K562 (cell line): ENCODE measurements around the gene RPS8. TPM values are rescaled to one million over a fixed set of nuclear protein-coding genes. Genes with fewer than 3 reads are reported as not detected.
A peak's percentile ranks its signal among the peaks of the same experiment; 100 is the strongest.

ENCODE experiments used
- ARID1B ChIP-seq: fragments of 450-650 bp; IDR thresholded peaks from 2 replicates; pipeline ENCODE4 v1.6.1; 2016; ENCODE audit warnings: antibody characterized with exemption, mild to moderate bottlenecking, inconsistent platforms
- BCOR ChIP-seq: fragments of 450-650 bp; IDR thresholded peaks from 2 replicates; pipeline ENCODE4 v1.6.1; 2016
- CEBPG ChIP-seq, 3 experiments: fragments of 200-800 bp in 1 of 3; sonication (Bioruptor generic) in 1 of 3; sonication (generic) in 1 of 3; formaldehyde crosslinking in 1 of 3; IDR thresholded peaks in 2 of 3; conservative IDR thresholded peaks in 1 of 3; 2 replicates each; pipeline versions ENCODE4 v1.6.1 to v1.8.0; 2016 to 2022; ENCODE audit warnings: missing compliant biosample characterization in 2 of 3, missing genetic modification characterization in 2 of 3, mild to moderate bottlenecking in 1 of 3, missing genetic modification reagents in 1 of 3
- CTBP1 ChIP-seq: fragments of 450-650 bp; IDR thresholded peaks from 2 replicates; pipeline ENCODE4 v1.6.1; 2016; ENCODE audit warnings: borderline replicate concordance
- DDX20 ChIP-seq: fragments of 450-650 bp; IDR thresholded peaks from 2 replicates; pipeline ENCODE4 v1.6.1; 2016; ENCODE audit warnings: missing genetic modification characterization, low read depth, mild to moderate bottlenecking, missing compliant biosample characterization, moderate library complexity
- DPF2 ChIP-seq: fragments of 450-650 bp; IDR thresholded peaks from 2 replicates; pipeline ENCODE4 v1.6.1; 2016
- GATA2 ChIP-seq: sonication (generic); formaldehyde crosslinking; IDR thresholded peaks from 2 replicates; pipeline ENCODE4 v1.4.0; 2020; ENCODE audit warnings: mild to moderate bottlenecking, missing genetic modification reagents
- GTF3C2 ChIP-seq: IDR thresholded peaks from 3 replicates; pipeline ENCODE4 v1.6.1; 2011; ENCODE audit warnings: borderline replicate concordance, mild to moderate bottlenecking, moderate library complexity; ENCODE audit not compliant: insufficient read length; ENCODE audit errors: extremely low read depth
- HBP1 ChIP-seq: fragments of 450-650 bp; formaldehyde crosslinking; IDR thresholded peaks from 2 replicates; pipeline ENCODE4 v1.4.0; 2022; ENCODE audit warnings: missing genetic modification characterization
- HDAC2 ChIP-seq: fragments of 450-650 bp; IDR thresholded peaks from 2 replicates; pipeline ENCODE4 v1.6.1; 2016; ENCODE audit warnings: mild to moderate bottlenecking
- HNRNPUL1 ChIP-seq: fragments of 200-400 bp; formaldehyde crosslinking; IDR thresholded peaks from 2 replicates; pipeline ENCODE4 v1.6.1; 2017; ENCODE audit warnings: low read length
- ID3 ChIP-seq, 2 experiments: fragments of 250-450 bp in 1 of 2; fragments of 450-650 bp in 1 of 2; sonication (Bioruptor Pico) in 1 of 2; IDR thresholded peaks; 2 replicates each; pipeline versions ENCODE4 v1.6.1 to v1.8.0; 2016 to 2021; ENCODE audit warnings: mild to moderate bottlenecking in 2 of 2, moderate library complexity in 2 of 2, missing compliant biosample characterization in 1 of 2, missing genetic modification characterization in 1 of 2
- MTA2 ChIP-seq: fragments of 450-650 bp; IDR thresholded peaks from 2 replicates; pipeline ENCODE4 v1.6.1; 2016; ENCODE audit warnings: low read depth
- NR1H2 ChIP-seq: sonication (generic); formaldehyde crosslinking; IDR thresholded peaks from 2 replicates; pipeline ENCODE4 v1.4.0; 2020; ENCODE audit warnings: mild to moderate bottlenecking, missing genetic modification reagents
- PKNOX1 ChIP-seq: fragments of 450-650 bp; IDR thresholded peaks from 2 replicates; pipeline ENCODE4 v1.6.1; 2016
- POLR2A ChIP-seq: fragments of 450-650 bp; conservative IDR thresholded peaks from 2 replicates; pipeline ENCODE4 v1.6.1; 2016
- SMARCA4 ChIP-seq: fragments of 450-650 bp; IDR thresholded peaks from 2 replicates; pipeline ENCODE4 v1.6.1; 2016
- TAF7 ChIP-seq: fragments of 450-650 bp; IDR thresholded peaks from 2 replicates; pipeline ENCODE4 v1.6.1; 2016; ENCODE audit warnings: missing genetic modification characterization, missing compliant biosample characterization
- THRAP3 ChIP-seq: fragments of 450-650 bp; IDR thresholded peaks from 2 replicates; pipeline ENCODE4 v1.6.1; 2016; ENCODE audit warnings: mild to moderate bottlenecking, inconsistent platforms, borderline replicate concordance
- TOE1 ChIP-seq, 2 experiments: fragments of 450-650 bp in 1 of 2; sonication (generic) in 1 of 2; formaldehyde crosslinking in 1 of 2; IDR thresholded peaks; 2 replicates each; pipeline versions ENCODE4 v1.7.1 to v1.8.0; 2016 to 2022; ENCODE audit warnings: borderline replicate concordance in 2 of 2, mild to moderate bottlenecking in 2 of 2, antibody characterized with exemption in 1 of 2, inconsistent platforms in 1 of 2, low read depth in 1 of 2, missing genetic modification reagents in 1 of 2, moderate library complexity in 1 of 2
- TRIM24 ChIP-seq, 2 experiments: fragments of 450-650 bp; IDR thresholded peaks; 2 replicates each; pipeline ENCODE4 v1.6.1; 2016
- polyA plus RNA-seq, 8 experiments: library from polyadenylated mRNA; depleted of rRNA in 4 of 8; stranded (reverse) in 5 of 8; unstranded in 3 of 8; fragments of >200 nt; fragmentation: Nextera tagmentation in 2 of 8; fragmentation: Illumina TruSeq in 1 of 8; extraction: Ambion mirVana in 2 of 8; extraction: Trizol in 1 of 8; gene quantifications; 2 replicates each; pipeline versions ENCODE4 v1.2.1 to v1.2.3, GENCODE V29; 2011 to 2014; ENCODE audit warnings: inconsistent platforms in 1 of 8, missing spikeins in 1 of 8
- total RNA-seq, 7 experiments: library from RNA; depleted of rRNA in 6 of 7; stranded (reverse); fragments of >200 nt in 6 of 7; fragmentation: Illumina TruSeq in 2 of 7; extraction: Trizol in 2 of 7; gene quantifications; 2 replicates each; pipeline versions ENCODE4 v1.2.1 to v1.2.3, GENCODE V29; 2011 to 2021; ENCODE audit warnings: low replicate concordance in 1 of 7

Gene RPS8
- total and polyA plus RNA-seq, 9 of the 15 experiments (the other 6 are each of a cell fraction or from before 2014, with no cell fraction given), result 2,431 to 4,168 (median 3,109) TPM

- TF ChIP-seq GTF3C2 (no peak), BCOR (0 out of 2 replicates have a peak, but pooled peaks have one; percentile 21), NR1H2 (CRISPR knock-in tag) (0 out of 2 replicates have a peak, but pooled peaks have one; percentile 57), DPF2 (peak; percentile 65), DDX20 (no peak), HDAC2 (peak; percentile 33; the same call in 1 of the 2 replicates), SMARCA4 (peak; percentile 60; the same call in 1 of the 2 replicates), PKNOX1 (peak; percentile 69), ID3 (CRISPR knock-in tag; IDR thresholded peaks at IDR 0.05) (no peak), ID3 (tag; IDR thresholded peaks at IDR 0.05) (0 out of 2 replicates have a peak, but pooled peaks have one; percentile 25), POLR2A (peak; percentile 48; the same call in 1 of the 2 replicates), TRIM24 (IDR thresholded peaks at IDR 0.05) (0 out of 4 replicates have a peak, but pooled peaks of 1 of the 2 experiments have one; percentile 15), TOE1 (IDR thresholded peaks at IDR 0.05; ENCODE audit: borderline replicate concordance) (peak; percentile 47; the same call in 1 of the 2 replicates), TOE1 (CRISPR knock-in tag; IDR thresholded peaks at IDR 0.05; ENCODE audit: borderline replicate concordance, low read depth) (no peak), TAF7 (tag) (no peak), HNRNPUL1 (no peak), GATA2 (CRISPR knock-in tag) (peak; percentile 79), CTBP1 (peak; percentile 57; the same call in 1 of the 2 replicates), MTA2 (peak; percentile 51; the same call in 1 of the 2 replicates), ARID1B (peak; percentile 84), HBP1 (CRISPR knock-in tag) (peak; percentile 24; the same call in 1 of the 2 replicates), THRAP3 (0 out of 2 replicates have a peak, but pooled peaks have one; percentile 28), CEBPG (CRISPR knock-in tag; IDR thresholded peaks at IDR 0.05) (peak; percentile 15; the same call in 1 of the 2 replicates), CEBPG (tag; conservative IDR thresholded peaks at IDR 0.05 in 1 of 2, IDR thresholded peaks at IDR 0.05 in 1 of 2) (no peak)
These were observed 26.4 kb downstream of the RPS8 start (continued) for GRCh38 chr1:44801491-44802305.
